ENCODE data around the gene CYP24A1.

- TF ChIP-seq NCOA1 (CRISPR knock-in tag; IDR thresholded peaks at IDR 0.05) (no peak), CEBPG (CRISPR knock-in tag; IDR thresholded peaks at IDR 0.05) (no peak), SUZ12 (IDR thresholded peaks at IDR 0.05; ENCODE audit: low read depth, low read length) (no peak), CBX5 (CRISPR knock-in tag; IDR thresholded peaks at IDR 0.05; ENCODE audit: borderline replicate concordance) (no peak), POLR2AphosphoS5 (IDR thresholded peaks at IDR 0.05; ENCODE audit: low read depth, low read length) (no peak), ZNF543 (CRISPR knock-in tag; IDR thresholded peaks at IDR 0.05) (no peak), THAP7 (CRISPR knock-in tag; IDR thresholded peaks at IDR 0.05) (no peak), SP1 (IDR thresholded peaks at IDR 0.05) (no peak), SP1 (CRISPR knock-in tag; IDR thresholded peaks at IDR 0.05) (no peak), CC2D1A (CRISPR knock-in tag; IDR thresholded peaks at IDR 0.05) (no peak), ETV6 (CRISPR knock-in tag; conservative IDR thresholded peaks at IDR 0.05) (no peak), HDAC6 (IDR thresholded peaks at IDR 0.05; ENCODE audit: low read depth, low read length) (no peak)
These were observed 14.8 kb downstream of the CYP24A1 start for GRCh38 chr20:54158856-54159418.
